ENCODE measurements around the gene REV3L. TPM values are rescaled to one million over a fixed set of nuclear protein-coding genes. Genes with fewer than 3 reads are reported as not detected.

Gene REV3L
- total and polyA plus RNA-seq, 9 of the 15 experiments (the other 6 are each of a cell fraction or from before 2014, with no cell fraction given) = 5.5 to 24.4 (median 14.4) TPM

DNA sequence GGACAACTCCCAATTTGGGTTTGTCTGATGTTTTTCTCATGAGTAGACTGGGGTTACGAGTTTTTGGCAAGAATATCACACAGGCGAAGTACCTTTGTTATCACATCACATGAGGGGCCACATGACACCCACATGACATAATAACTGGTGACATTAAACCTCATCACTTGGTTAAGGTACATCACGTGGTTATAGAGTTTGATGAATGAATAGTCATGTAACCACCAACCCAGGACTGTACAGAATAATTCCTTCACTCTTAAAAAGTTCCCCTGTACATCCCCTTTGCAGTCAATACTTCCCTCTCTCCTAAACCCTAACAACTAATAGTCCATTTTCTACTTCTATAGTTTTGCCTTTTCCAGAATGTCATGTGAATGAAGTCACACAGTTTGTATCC lies 83.4 kb downstream of the REV3L start (continued):
- TF ChIP-seq ZNF644 (tag; IDR thresholded peaks at IDR 0.05; ENCODE audit: low read depth) (0 out of 2 replicates have a peak, but pooled peaks have one; percentile 29), SRF (CRISPR knock-in tag; IDR thresholded peaks at IDR 0.05) (0 out of 4 replicates have a peak, but pooled peaks of 1 of the 2 experiments have one; percentile 4), HNRNPH1 (optimal IDR thresholded peaks at IDR 0.05; ENCODE audit: low read depth, low read length) (no peak), ATF1 (CRISPR knock-in tag; IDR thresholded peaks at IDR 0.05) (no peak), ATF1 (tag; IDR thresholded peaks at IDR 0.05) (no peak), ZNF57 (CRISPR knock-in tag; IDR thresholded peaks at IDR 0.05) (no peak), CBFA2T2 (conservative IDR thresholded peaks at IDR 0.05) (peak; percentile 54)
- TF ChIP-seq, protein P1, sequence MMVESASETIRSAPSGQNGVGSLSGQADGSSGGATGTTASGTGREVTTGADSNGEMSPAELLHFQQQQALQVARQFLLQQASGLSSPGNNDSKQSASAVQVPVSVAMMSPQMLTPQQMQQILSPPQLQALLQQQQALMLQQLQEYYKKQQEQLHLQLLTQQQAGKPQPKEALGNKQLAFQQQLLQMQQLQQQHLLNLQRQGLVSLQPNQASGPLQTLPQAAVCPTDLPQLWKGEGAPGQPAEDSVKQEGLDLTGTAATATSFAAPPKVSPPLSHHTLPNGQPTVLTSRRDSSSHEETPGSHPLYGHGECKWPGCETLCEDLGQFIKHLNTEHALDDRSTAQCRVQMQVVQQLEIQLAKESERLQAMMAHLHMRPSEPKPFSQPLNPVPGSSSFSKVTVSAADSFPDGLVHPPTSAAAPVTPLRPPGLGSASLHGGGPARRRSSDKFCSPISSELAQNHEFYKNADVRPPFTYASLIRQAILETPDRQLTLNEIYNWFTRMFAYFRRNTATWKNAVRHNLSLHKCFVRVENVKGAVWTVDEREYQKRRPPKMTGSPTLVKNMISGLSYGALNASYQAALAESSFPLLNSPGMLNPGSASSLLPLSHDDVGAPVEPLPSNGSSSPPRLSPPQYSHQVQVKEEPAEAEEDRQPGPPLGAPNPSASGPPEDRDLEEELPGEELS (CRISPR knock-in tag; IDR thresholded peaks at IDR 0.05; ENCODE audit: borderline replicate concordance) = no peak
- TF ChIP-seq, protein P2, sequence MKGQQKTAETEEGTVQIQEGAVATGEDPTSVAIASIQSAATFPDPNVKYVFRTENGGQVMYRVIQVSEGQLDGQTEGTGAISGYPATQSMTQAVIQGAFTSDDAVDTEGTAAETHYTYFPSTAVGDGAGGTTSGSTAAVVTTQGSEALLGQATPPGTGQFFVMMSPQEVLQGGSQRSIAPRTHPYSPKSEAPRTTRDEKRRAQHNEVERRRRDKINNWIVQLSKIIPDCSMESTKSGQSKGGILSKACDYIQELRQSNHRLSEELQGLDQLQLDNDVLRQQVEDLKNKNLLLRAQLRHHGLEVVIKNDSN (CRISPR knock-in tag; IDR thresholded peaks at IDR 0.05) = peak; percentile 62
- TF ChIP-seq, protein P3, sequence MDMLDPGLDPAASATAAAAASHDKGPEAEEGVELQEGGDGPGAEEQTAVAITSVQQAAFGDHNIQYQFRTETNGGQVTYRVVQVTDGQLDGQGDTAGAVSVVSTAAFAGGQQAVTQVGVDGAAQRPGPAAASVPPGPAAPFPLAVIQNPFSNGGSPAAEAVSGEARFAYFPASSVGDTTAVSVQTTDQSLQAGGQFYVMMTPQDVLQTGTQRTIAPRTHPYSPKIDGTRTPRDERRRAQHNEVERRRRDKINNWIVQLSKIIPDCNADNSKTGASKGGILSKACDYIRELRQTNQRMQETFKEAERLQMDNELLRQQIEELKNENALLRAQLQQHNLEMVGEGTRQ (CRISPR knock-in tag; IDR thresholded peaks at IDR 0.05) = peak; percentile 52
